Thoracic aorta (tissue), 2 donors: Measurements from ENCODE around the gene BST1. TPM values are rescaled to one million over a fixed set of nuclear protein-coding genes. Genes with fewer than 3 reads are reported as not detected.
A peak's percentile ranks its signal among the peaks of the same experiment; 100 is the strongest.
"Not testable (repeated sequence)": the region's sequence is repeated elsewhere in the genome, so short reads cannot be mapped to it uniquely, and the experiment has no call there.

ENCODE experiments used
- ATAC-seq: fragments of 150-250 bp; one replicate; pipeline ENCODE4 v1.8.0; 2017; ENCODE audit warnings: low read depth; ENCODE audit not compliant: insufficient number of reproducible peaks, low FRiP score
- DNase-seq: peaks from one replicate; pipeline ENCODE4 v3.0.0-alpha.2; 2020; ENCODE audit warnings: low spot score
- H3K27ac ChIP-seq, 2 donors: fragments of 200-600 bp; sonication (generic); 1 replicate in 1 of 2; 2 replicates in 1 of 2; pipeline ENCODE4 v1.5.1; 2016; ENCODE audit warnings: mild to moderate bottlenecking in 2 of 2, moderate library complexity in 2 of 2
- H3K27me3 ChIP-seq: fragments of 200-600 bp; sonication (generic); replicated peaks from 2 replicates; pipeline ENCODE4 v1.6.0; 2016; ENCODE audit warnings: mild to moderate bottlenecking; ENCODE audit not compliant: insufficient read depth
- H3K36me3 ChIP-seq: fragments of 200-600 bp; sonication (generic); one replicate; pipeline ENCODE4 v1.5.1; 2016
- H3K4me1 ChIP-seq, 2 donors: fragments of 200-600 bp; sonication (generic); 1 replicate in 1 of 2; 2 replicates in 1 of 2; pipeline versions ENCODE4 v1.5.1 to v1.6.0; 2016; ENCODE audit warnings: low read depth in 2 of 2, mild to moderate bottlenecking in 1 of 2; ENCODE audit not compliant: control insufficient read depth in 1 of 2
- H3K4me3 ChIP-seq: fragments of 200-600 bp; sonication (generic); 2 replicates; pipeline ENCODE4 v1.5.1; 2016; ENCODE audit warnings: mild to moderate bottlenecking
- H3K9me3 ChIP-seq: fragments of 200-600 bp; sonication (generic); 2 replicates; pipeline ENCODE4 v1.5.1; 2016
- CTCF ChIP-seq: fragments of 200-600 bp; sonication (generic); IDR thresholded peaks from one replicate; pipeline ENCODE4 v1.5.1; 2019; ENCODE audit warnings: antibody characterized with exemption
- total RNA-seq, 2 donors: library from RNA; depleted of rRNA; stranded (reverse); fragments of >200 nt; gene quantifications; one replicate each; pipeline versions ENCODE4 v1.1.0 to v1.2.3, GENCODE V29; 2016

The BST1 gene
- total RNA-seq, 2 donors from 2014 or later, result 9.2 to 15.7 TPM

- Histone ChIP-seq H3K4me1 (peaks cover 4 to 16% of the 10 kb centered on the region in 2 donors), H3K27me3 (no peaks in the 10 kb centered on the region), H3K27ac (no peak overlapping the region), H3K4me3 (no peak overlapping the region), H3K36me3 (no peaks in the 10 kb centered on the region), H3K9me3 (no peaks in the 10 kb centered on the region)
- TF ChIP-seq CTCF, result no peak
- DNase-seq, result no peak
- ATAC-seq, result no peak
These were observed 16.6 kb downstream of the BST1 start for GRCh38 chr4:15719506-15719905.

DNA sequence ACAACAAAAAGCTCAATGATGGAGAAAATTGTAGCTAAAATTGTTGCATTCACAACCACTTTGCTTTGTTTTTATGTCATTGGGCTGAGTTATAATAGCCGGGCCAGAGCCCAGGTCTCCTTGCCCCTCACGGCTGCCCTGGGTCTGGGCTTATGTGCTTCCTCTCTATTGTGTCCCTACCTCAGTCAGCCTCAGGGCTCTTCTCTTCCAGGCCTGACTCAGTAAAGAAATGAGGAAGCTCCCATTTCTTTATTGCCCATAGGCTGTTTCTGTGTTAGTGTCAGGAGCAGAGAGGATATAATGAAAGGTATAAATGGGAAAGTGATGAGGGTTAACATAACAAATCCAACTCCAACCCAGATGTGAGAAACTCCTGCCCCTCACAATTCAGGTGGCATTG, 18.0 kb downstream of the BST1 start:
- Histone ChIP-seq H3K4me1 (peaks cover 4 to 16% of the 10 kb centered on the region in 2 donors), H3K9me3 (no peaks in the 10 kb centered on the region), H3K27me3 (no peaks in the 10 kb centered on the region), H3K4me3 (no peak overlapping the region), H3K36me3 (no peaks in the 10 kb centered on the region), H3K27ac (no peak overlapping the region)
- TF ChIP-seq CTCF, result no peak
- ATAC-seq (no peak), DNase-seq (no peak)

GRCh38 chr4:15725608-15726007, 22.7 kb downstream of the BST1 start:
- H3K27ac ChIP-seq, result no peak overlapping the region
- no peak for DNase-seq
- no peaks in the 10 kb centered on the region for H3K27me3 ChIP-seq
- TF ChIP-seq CTCF, result no peak
- no peak for ATAC-seq
- no peaks in the 10 kb centered on the region for H3K9me3 ChIP-seq
- H3K4me1 ChIP-seq, result no peaks in the 10 kb centered on the region
- H3K4me3 ChIP-seq, result no peak overlapping the region
- no peaks in the 10 kb centered on the region for H3K36me3 ChIP-seq

DNA sequence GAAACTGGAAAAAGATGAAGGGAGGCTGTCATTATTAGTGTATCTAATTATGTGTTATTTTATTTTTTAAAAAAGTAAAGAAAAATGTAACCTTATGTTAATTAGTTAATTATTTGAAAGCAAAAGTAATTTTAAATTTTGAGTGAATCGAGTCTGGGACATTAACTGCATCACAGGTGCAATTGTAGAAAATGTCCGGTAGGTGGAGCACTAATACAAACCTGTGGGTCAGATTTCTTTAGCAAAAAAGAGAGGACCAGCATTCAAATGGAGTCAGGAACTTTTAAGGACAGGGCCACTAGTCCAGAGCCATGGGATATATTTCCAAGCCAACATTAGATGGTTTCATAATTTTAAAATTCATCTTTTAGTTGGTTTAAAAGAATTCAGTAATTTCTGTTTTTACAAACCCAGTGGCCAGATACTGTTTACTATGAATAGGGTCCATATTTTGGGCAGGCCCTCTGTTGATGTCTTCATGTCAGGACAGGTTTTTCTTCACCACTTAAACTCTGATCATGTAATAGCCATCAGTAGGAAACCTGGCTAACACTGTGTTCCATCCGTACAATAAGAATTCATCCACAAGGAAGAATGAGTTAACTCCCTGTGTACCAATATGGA, 27.2 kb downstream of the BST1 start:
- Histone ChIP-seq H3K27ac (no peak overlapping the region), H3K4me1 (no peaks in the 10 kb centered on the region), H3K4me3 (no peak overlapping the region), H3K9me3 (no peaks in the 10 kb centered on the region), H3K27me3 (no peaks in the 10 kb centered on the region), H3K36me3 (no peaks in the 10 kb centered on the region)
- DNase-seq (no peak), ATAC-seq (peak; percentile 59)
- TF ChIP-seq CTCF, result peak; percentile 84

- not testable (repeated sequence) for H3K27ac ChIP-seq, H3K4me3 ChIP-seq, H3K27me3 ChIP-seq, H3K4me1 ChIP-seq, ATAC-seq, H3K9me3 ChIP-seq, H3K36me3 ChIP-seq, DNase-seq
These were observed 30.2 kb downstream of the BST1 start for GRCh38 chr4:15733061-15733460.

DNA sequence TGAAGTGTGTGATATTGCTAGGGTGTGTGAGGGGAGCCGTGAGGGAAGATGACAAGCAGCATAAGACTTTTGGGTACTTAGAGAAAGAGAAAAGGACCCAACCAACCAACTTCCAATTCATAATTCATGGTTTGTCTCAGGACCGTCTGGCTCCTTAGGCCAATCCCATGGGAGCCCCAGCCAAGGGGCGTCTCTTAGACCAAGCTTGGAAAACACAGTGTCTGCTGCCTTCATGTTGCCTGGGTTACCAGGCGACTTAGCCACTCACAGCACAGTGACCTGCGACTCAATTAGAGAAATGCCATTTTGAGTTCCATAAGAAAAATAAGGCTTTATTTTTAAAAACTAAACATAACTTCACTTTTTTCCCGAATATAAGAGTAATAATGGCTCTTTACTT, 32.7 kb downstream of the BST1 start:
- H3K36me3 ChIP-seq, result no peaks in the 10 kb centered on the region
- H3K27ac ChIP-seq, result no peak overlapping the region
- no peaks in the 10 kb centered on the region for H3K27me3 ChIP-seq
- TF ChIP-seq CTCF, result no peak
- no peaks in the 10 kb centered on the region for H3K9me3 ChIP-seq
- H3K4me1 ChIP-seq, result peaks cover 0 to 13% of the 10 kb centered on the region in 2 donors
- ATAC-seq (no peak), DNase-seq (no peak)
- H3K4me3 ChIP-seq, result no peak overlapping the region
